DMS 273 (cell line): ENCODE results near the gene KIAA1958.
"Not testable (repeated sequence)": the region's sequence is repeated elsewhere in the genome, so short reads cannot be mapped to it uniquely, and the experiment has no call there.

ENCODE experiments used
- DNase-seq: peaks from one replicate; lab custom pipeline; 2025; ENCODE audit not compliant: unreplicated experiment; lab: John Stamatoyannopoulos, UW

KIAA1958 gene

GRCh38 chr9:112555101-112555643 lies 68.5 kb downstream of the KIAA1958 start:
- no peak for DNase-seq

- DNase-seq: no peak
Observed at GRCh38 chr9:112555844-112556482, 69.3 kb downstream of the KIAA1958 start.

- no peak for DNase-seq
Observed at GRCh38 chr9:112556497-112557442, 70.1 kb downstream of the KIAA1958 start.

GRCh38 chr9:112558476-112558875 lies 71.8 kb downstream of the KIAA1958 start:
- no peak for DNase-seq

- no peak for DNase-seq
Observed at GRCh38 chr9:112558978-112559377, 72.4 kb downstream of the KIAA1958 start.

- DNase-seq: no peak
Observed at GRCh38 chr9:112559629-112560413, 73.2 kb downstream of the KIAA1958 start.

- no peak for DNase-seq
Observed at GRCh38 chr9:112562235-112562958, 75.8 kb downstream of the KIAA1958 start.

GRCh38 chr9:112569186-112569585 lies 82.6 kb downstream of the KIAA1958 start:
- no peak for DNase-seq

GRCh38 chr9:112570671-112571167 lies 84.1 kb downstream of the KIAA1958 start:
- DNase-seq: no peak

GRCh38 chr9:112571624-112572355 lies 85.2 kb downstream of the KIAA1958 start:
- DNase-seq: no peak

GRCh38 chr9:112572416-112572815 lies 85.8 kb downstream of the KIAA1958 start:
- DNase-seq: no peak

GRCh38 chr9:112574008-112574407 lies 87.4 kb downstream of the KIAA1958 start:
- DNase-seq: no peak

- DNase-seq: no peak
Observed at GRCh38 chr9:112575107-112575506, 88.5 kb downstream of the KIAA1958 start.

GRCh38 chr9:112581469-112582176 lies 95.0 kb downstream of the KIAA1958 start:
- DNase-seq: no peak

GRCh38 chr9:112582371-112583262 lies 96.0 kb downstream of the KIAA1958 start:
- no peak for DNase-seq

- no peak for DNase-seq
Observed at GRCh38 chr9:112586599-112587155, 100.0 kb downstream of the KIAA1958 start.

- DNase-seq: not testable (repeated sequence)
Observed at GRCh38 chr9:112591875-112592274, 105.2 kb downstream of the KIAA1958 start.

- DNase-seq: no peak
Observed at GRCh38 chr9:112599732-112600131, 113.1 kb downstream of the KIAA1958 start.
